ENCODE measurements around the gene OR4D11. TPM values are rescaled to one million over a fixed set of nuclear protein-coding genes. Genes with fewer than 3 reads are reported as not detected.
A peak's percentile ranks its signal among the peaks of the same experiment; 100 is the strongest.

OR4D11 gene
- total RNA-seq, 4 donors from 2014 or later, result not detected

- peak overlapping the region; percentile 43 for H3K4me3 ChIP-seq (ENCODE audit: low read depth, poor library complexity, severe bottlenecking)
- WGBS, 2 donors, result 1% methylated on average over 34 of the region's 34 CpGs
- intact Hi-C loops (cut with DNase I; ENCODE audit: low total_unique reads), result no loop called here
- TF ChIP-seq POLR2A (IDR thresholded peaks at IDR 0.05) (no peak), CTCF (IDR thresholded peaks at IDR 0.05) (no peak)
- peak; percentile 81 to 95 for DNase-seq (ENCODE audit: low spot score in 2 of 2)
Observed at GRCh38 chr11:59550842-59551658, 47.7 kb downstream of the OR4D11 start.

- H3K4me3 ChIP-seq (ENCODE audit: low read depth, poor library complexity, severe bottlenecking), result peak overlapping the region; percentile 43
- intact Hi-C loops (cut with DNase I; ENCODE audit: low total_unique reads), result no loop called here
- 25 to 31% methylated on average over 30 of the region's 30 CpGs for WGBS, 2 donors
- DNase-seq (ENCODE audit: low spot score in 2 of 2), result peak; percentile 40 to 83
- TF ChIP-seq POLR2A (IDR thresholded peaks at IDR 0.05) (no peak), CTCF (IDR thresholded peaks at IDR 0.05) (no peak)
Observed at GRCh38 chr11:59551659-59552521, 48.5 kb downstream of the OR4D11 start.

- no peak overlapping the region for H3K4me3 ChIP-seq (ENCODE audit: low read depth, poor library complexity, severe bottlenecking)
- WGBS, 2 donors, result 49 to 53% methylated on average over 2 of the region's 2 CpGs
Observed at GRCh38 chr11:59552844-59553243, 49.5 kb downstream of the OR4D11 start.

GRCh38 chr11:59553323-59553722, 49.9 kb downstream of the OR4D11 start:
- TF ChIP-seq CTCF (IDR thresholded peaks at IDR 0.05) (no peak), POLR2A (IDR thresholded peaks at IDR 0.05) (no peak)
- WGBS, 2 donors, result 96 to 98% methylated on average over 21 of the region's 21 CpGs
- no peak overlapping the region for H3K4me3 ChIP-seq (ENCODE audit: low read depth, poor library complexity, severe bottlenecking)
- intact Hi-C loops (cut with DNase I; ENCODE audit: low total_unique reads), result no loop called here
- DNase-seq (ENCODE audit: low spot score in 2 of 2), result peak in 1 of 2 donors; percentile 78

More at GRCh38 chr11:59552844-59553243, 49.5 kb downstream of the OR4D11 start:
- intact Hi-C loops (cut with DNase I; ENCODE audit: low total_unique reads), result no loop called here
- TF ChIP-seq POLR2A (IDR thresholded peaks at IDR 0.05) (no peak), CTCF (IDR thresholded peaks at IDR 0.05) (no peak)
- DNase-seq (ENCODE audit: low spot score in 2 of 2), result no peak

Other genes starting within 250 kb of the OR4D11 start
- gene OR5AN1, start 144.7 kb upstream of the OR4D11 start, total RNA-seq, result not detected
- not detected for gene OR5A2, start 77.2 kb upstream of the OR4D11 start, total RNA-seq
- not detected for gene OR5A1, start 67.1 kb upstream of the OR4D11 start, total RNA-seq
- not detected for gene OR4D6, start 46.6 kb upstream of the OR4D11 start, total RNA-seq
- gene OR4D10, start 30.3 kb upstream of the OR4D11 start, total RNA-seq, result not detected
- not detected for gene OR4D9, start 8.0 kb downstream of the OR4D11 start, total RNA-seq
- 10 to 100 TPM; 42.4 to 52.9 (median 43.8) TPM for gene OSBP, start 112.2 kb downstream of the OR4D11 start, total RNA-seq
- 10 to 100 TPM; 17.4 to 21.7 (median 18.5) TPM for gene PATL1, start 165.5 kb downstream of the OR4D11 start, total RNA-seq
- gene OR10V1, start 210.3 kb downstream of the OR4D11 start, total RNA-seq, result not detected

Measured in lower leg skin (tissue), 4 donors.